H1 (cell line): ENCODE measurements around the gene SIX5. TPM values are rescaled to one million over a fixed set of nuclear protein-coding genes. Genes with fewer than 3 reads are reported as not detected.

Experiments
- CTCF ChIA-PET: fragments of 300-600 bp; sonication (Branson Sonifier 250); formaldehyde crosslinking; loops from one replicate; lab custom pipeline; 2021; ENCODE audit not compliant: partially characterized antibody; lab: Charles Lee
- POLR2A ChIA-PET: fragments of 300-600 bp; sonication (Branson Sonifier 250); formaldehyde crosslinking; loops from one replicate; lab custom pipeline; 2021; ENCODE audit warnings: inconsistent platforms; ENCODE audit not compliant: partially characterized antibody; lab: Charles Lee
- DNase-seq, 2 experiments: peaks; one replicate each; pipeline versions ENCODE4 v3.0.0 to v3.0.0-alpha.2; 2010 to 2022; ENCODE audit warnings: low spot score in 2 of 2, low read depth in 1 of 2, mixed read lengths in 1 of 2
- FAIRE-seq: peaks from 2 replicates; lab custom pipeline; 2011; peaks lifted over from hg19 to GRCh38; lab: Jason Lieb, UNC
- H2AFZ ChIP-seq: 2 replicates; pipeline ENCODE4 v1.8.1; 2012; ENCODE audit warnings: low read length, inconsistent platforms
- H2AK5ac ChIP-seq: 2 replicates; pipeline ENCODE4 v1.6.1; 2013; ENCODE audit warnings: low read depth, low read length
- H2BK120ac ChIP-seq: replicated peaks from 2 replicates; pipeline ENCODE3; 2013; ENCODE audit warnings: low read depth, low read length, inconsistent platforms
- H2BK12ac ChIP-seq: 2 replicates; pipeline ENCODE4 v1.6.1; 2013; ENCODE audit warnings: low read depth, low read length
- H2BK15ac ChIP-seq: 2 replicates; pipeline ENCODE4 v1.6.1; 2013; ENCODE audit warnings: low read length
- H2BK20ac ChIP-seq: 2 replicates; pipeline ENCODE4 v1.6.1; 2013; ENCODE audit warnings: low read length
- H2BK5ac ChIP-seq: 2 replicates; pipeline ENCODE4 v1.6.1; 2013; ENCODE audit warnings: low read depth, low read length
- H3K14ac ChIP-seq: 2 replicates; pipeline ENCODE4 v1.6.1; 2013; ENCODE audit warnings: inconsistent platforms; ENCODE audit not compliant: insufficient read length
- H3K18ac ChIP-seq: 2 replicates; pipeline ENCODE4 v1.6.1; 2013; ENCODE audit warnings: low read length; ENCODE audit errors: extremely low read depth
- H3K23ac ChIP-seq: 2 replicates; pipeline ENCODE4 v1.6.1; 2013; ENCODE audit warnings: inconsistent platforms; ENCODE audit not compliant: insufficient read length
- H3K23me2 ChIP-seq: 2 replicates; pipeline ENCODE4 v1.6.1; 2013; ENCODE audit warnings: low read depth, low read length
- H3K27ac ChIP-seq: 2 replicates; pipeline ENCODE4 v1.6.1; 2011; ENCODE audit warnings: low read depth, low read length, inconsistent platforms
- H3K27me3 ChIP-seq, 4 experiments: replicated peaks in 1 of 4; 1 replicate in 1 of 4; 2 replicates in 3 of 4; pipeline versions ENCODE4 v1.6.1 to v1.8.1; 2011 to 2013; ENCODE audit warnings: low read length in 3 of 4, mild to moderate bottlenecking in 3 of 4, inconsistent platforms in 2 of 4, mixed read lengths in 2 of 4, moderate library complexity in 1 of 4; ENCODE audit not compliant: control insufficient read depth in 3 of 4, insufficient read depth in 3 of 4; ENCODE audit errors: extremely low read depth in 1 of 4
- H3K36me3 ChIP-seq, 4 experiments: 2 replicates each; pipeline versions ENCODE4 v1.6.1 to v1.8.1; 2011 to 2013; ENCODE audit warnings: mild to moderate bottlenecking in 4 of 4, low read length in 3 of 4, moderate library complexity in 2 of 4, control low read depth in 1 of 4, inconsistent platforms in 1 of 4; ENCODE audit not compliant: insufficient read depth in 4 of 4, control insufficient read depth in 2 of 4
- H3K4ac ChIP-seq: replicated peaks from 2 replicates; pipeline ENCODE3; 2013; ENCODE audit warnings: low read length, low read depth, mixed read lengths, inconsistent platforms; ENCODE audit not compliant: insufficient read length
- H3K4me1 ChIP-seq, 4 experiments: replicated peaks in 1 of 4; 1 replicate in 1 of 4; 2 replicates in 3 of 4; pipeline versions ENCODE4 v1.6.1 to v1.8.1; 2011 to 2013; ENCODE audit warnings: low read length in 3 of 4, inconsistent platforms in 2 of 4, mixed read lengths in 1 of 4; ENCODE audit not compliant: insufficient read depth in 4 of 4, control insufficient read depth in 3 of 4
- H3K4me2 ChIP-seq, 2 experiments: 2 replicates each; pipeline versions ENCODE4 v1.6.1 to v1.8.1; 2011 to 2013; ENCODE audit warnings: low read depth in 2 of 2, low read length in 2 of 2, control low read depth in 1 of 2, inconsistent platforms in 1 of 2, mild to moderate bottlenecking in 1 of 2; ENCODE audit not compliant: insufficient read depth in 1 of 2
- H3K4me3 ChIP-seq, 4 experiments: fragments of 200-600, 300-600 bp in 1 of 4; sonication (generic), shearing (Covaris generic), sonication (Bioruptor Twin) in 1 of 4; 2 replicates each; pipeline versions ENCODE4 v1.5.1 to v1.8.1; 2011 to 2016; ENCODE audit warnings: low read length in 4 of 4, low read depth in 3 of 4, control low read depth in 2 of 4, inconsistent platforms in 2 of 4, mild to moderate bottlenecking in 2 of 4, mixed read lengths in 1 of 4, moderate library complexity in 1 of 4; ENCODE audit not compliant: insufficient read depth in 2 of 4; ENCODE audit errors: extremely low read depth in 1 of 4
- H3K56ac ChIP-seq: replicated peaks from 2 replicates; pipeline ENCODE3; 2013; ENCODE audit warnings: low read depth, mild to moderate bottlenecking, mixed read lengths, low read length, inconsistent platforms; ENCODE audit not compliant: insufficient read length
- H3K79me1 ChIP-seq: 2 replicates; pipeline ENCODE4 v1.6.1; 2013; ENCODE audit warnings: low read depth, low read length, control low read depth
- H3K79me2 ChIP-seq, 2 experiments: 2 replicates each; pipeline versions ENCODE4 v1.6.1 to v1.8.1; 2012 to 2013; ENCODE audit warnings: low read length in 2 of 2, mild to moderate bottlenecking in 2 of 2, inconsistent platforms in 1 of 2; ENCODE audit not compliant: insufficient read depth in 2 of 2, control insufficient read depth in 1 of 2
- H3K9ac ChIP-seq, 4 experiments: replicated peaks in 1 of 4; 1 replicate in 1 of 4; 2 replicates in 3 of 4; pipeline versions ENCODE4 v1.6.1 to v1.8.1; 2011 to 2013; ENCODE audit warnings: low read depth in 3 of 4, low read length in 3 of 4, control low read depth in 2 of 4, mild to moderate bottlenecking in 2 of 4, moderate library complexity in 2 of 4, inconsistent platforms in 1 of 4; ENCODE audit errors: extremely low read depth in 1 of 4
- H3K9me3 ChIP-seq, 2 experiments: 2 replicates each; pipeline versions ENCODE4 v1.6.1 to v1.8.1; 2012 to 2013; ENCODE audit warnings: mild to moderate bottlenecking in 2 of 2, moderate library complexity in 2 of 2, control low read depth in 1 of 2, inconsistent platforms in 1 of 2, low read depth in 1 of 2, low read length in 1 of 2, mixed read lengths in 1 of 2; ENCODE audit not compliant: insufficient read depth in 2 of 2
- H4K20me1 ChIP-seq, 2 experiments: replicated peaks in 1 of 2; 2 replicates each; pipeline versions ENCODE3 to v1.8.1; 2011 to 2013; ENCODE audit warnings: inconsistent platforms in 2 of 2, low read length in 2 of 2, mild to moderate bottlenecking in 1 of 2; ENCODE audit not compliant: insufficient read depth in 2 of 2, control insufficient read depth in 1 of 2
- H4K5ac ChIP-seq: 2 replicates; pipeline ENCODE4 v1.6.1; 2013; ENCODE audit warnings: low read length, low read depth, mixed read lengths, inconsistent platforms; ENCODE audit not compliant: insufficient read length
- H4K8ac ChIP-seq: 2 replicates; pipeline ENCODE4 v1.8.0; 2013; ENCODE audit warnings: mild to moderate bottlenecking, moderate library complexity, low read length, inconsistent platforms; ENCODE audit not compliant: insufficient read depth; ENCODE audit errors: extremely low read depth
- H4K91ac ChIP-seq: replicated peaks from 2 replicates; pipeline ENCODE3; 2013; ENCODE audit warnings: low read length, mixed read lengths, inconsistent platforms; ENCODE audit not compliant: insufficient read length
- CTCF ChIP-seq, 3 experiments: IDR thresholded peaks; 1 replicate in 2 of 3; 2 replicates in 1 of 3; pipeline versions ENCODE4 v1.5.1 to v1.6.1; 2011; ENCODE audit warnings: low read length in 3 of 3, mild to moderate bottlenecking in 3 of 3, inconsistent platforms in 2 of 3, low read depth in 1 of 3, moderate library complexity in 1 of 3; ENCODE audit not compliant: insufficient read depth in 1 of 3; ENCODE audit errors: control extremely low read depth in 1 of 3
- EP300 ChIP-seq, 2 experiments: IDR thresholded peaks; 1 replicate in 1 of 2; 2 replicates in 1 of 2; pipeline ENCODE4 v1.6.1; 2011 to 2012; ENCODE audit warnings: low read depth in 2 of 2, low read length in 2 of 2, mild to moderate bottlenecking in 2 of 2, borderline replicate concordance in 1 of 2, inconsistent platforms in 1 of 2, moderate library complexity in 1 of 2
- JUND ChIP-seq: IDR thresholded peaks from 2 replicates; pipeline ENCODE4 v1.6.1; 2011; ENCODE audit warnings: mild to moderate bottlenecking, improper control_type of control experiment, low read length
- KDM4A ChIP-seq: IDR thresholded peaks from one replicate; pipeline ENCODE4 v1.7.1; 2012; ENCODE audit warnings: low read depth, mild to moderate bottlenecking, moderate library complexity, low read length, inconsistent platforms; ENCODE audit not compliant: severe bottlenecking
- MAX ChIP-seq: IDR thresholded peaks from 2 replicates; pipeline ENCODE4 v1.6.1; 2012; ENCODE audit warnings: inconsistent platforms
- POLR2AphosphoS5 ChIP-seq: IDR thresholded peaks from 2 replicates; pipeline ENCODE4 v1.6.1; 2011; ENCODE audit warnings: low read depth, low read length
- RXRA ChIP-seq: IDR thresholded peaks from 2 replicates; pipeline ENCODE4 v1.6.1; 2011; ENCODE audit warnings: low read depth, mild to moderate bottlenecking, low read length, moderate library complexity; ENCODE audit not compliant: insufficient read depth
- SIX5 ChIP-seq: IDR thresholded peaks from 2 replicates; pipeline ENCODE4 v1.6.1; 2011; ENCODE audit warnings: mild to moderate bottlenecking, low read depth, low read length
- YY1 ChIP-seq: IDR thresholded peaks from 2 replicates; pipeline ENCODE4 v1.6.1; 2011; ENCODE audit warnings: low read depth, mild to moderate bottlenecking, low read length
- WGBS, 2 experiments: shearing (Covaris generic) in 1 of 2; methylation state at CpG; one replicate each; pipeline versions ENCODE4 v1.1.6 to v1.1.7; 2013 to 2015; ENCODE audit warnings: low lambda C conversion rate in 2 of 2, mixed read lengths in 2 of 2, inconsistent platforms in 1 of 2, low coverage in 1 of 2, missing lambda C conversion rate in 1 of 2; ENCODE audit not compliant: insufficient replicate concordance in 2 of 2, insufficient coverage in 1 of 2, insufficient read length in 1 of 2; ENCODE audit errors: extremely low coverage in 1 of 2, missing lambda C conversion rate in 1 of 2; 5-methylcytosine and 5-hydroxymethylcytosine counted together
- polyA plus RNA-seq, 7 experiments: library from polyadenylated mRNA; depleted of rRNA in 3 of 7; stranded (reverse) in 5 of 7; unstranded in 2 of 7; fragments of >200 nt in 5 of 7; fragments of 200-250 nt in 2 of 7; gene quantifications; 1 replicate in 5 of 7; 2 replicates in 1 of 7; 4 replicates in 1 of 7; pipeline versions ENCODE4 v1.2.1 to v1.2.3, GENCODE V29; 2011 to 2013; ENCODE audit warnings: missing spikeins in 2 of 7, mixed read lengths in 2 of 7
- total RNA-seq: library from RNA; stranded (reverse); fragmentation: NEBNext Ultra II Directional; extraction: Animal tissue kit (Norgen Biotek cat#: 25700); gene quantifications from 2 replicates; pipeline ENCODE4 v1.2.1, GENCODE V29; 2021

Gene SIX5
- total and polyA plus RNA-seq, 2 of the 8 experiments (the other 6 are each of a cell fraction or from before 2014, with no cell fraction given), result 20.9 to 24.2 TPM

- Histone ChIP-seq H3K4me3 (no peak overlapping the region), H3K36me3 (peaks cover 6 to 10% (median 7%) of the 10 kb centered on the region in 4 experiments; a peak in 5 of 8 replicates), H4K20me1 (peaks cover under 1 to 1% of the 10 kb centered on the region in 2 experiments), H2BK120ac (no peak overlapping the region), H3K23ac (no peak overlapping the region), H3K9ac (no peak overlapping the region), H3K4me1 (peaks cover 0 to 7% (median 5%) of the 10 kb centered on the region in 4 experiments; a peak in 4 of 7 replicates), H2BK12ac (no peak overlapping the region), H2BK5ac (no peak overlapping the region), H3K79me1 (no peaks in the 10 kb centered on the region), H2BK15ac (no peak overlapping the region), H3K27ac (no peak overlapping the region), H3K79me2 (no peaks in the 10 kb centered on the region), H2BK20ac (no peak overlapping the region), H3K56ac (no peak overlapping the region), H2AFZ (no peak overlapping the region), H3K4ac (no peak overlapping the region), H4K8ac (peak overlapping the region; percentile 35; the same call in 1 of the 2 replicates), H3K23me2 (peaks cover 23% of the 10 kb centered on the region), H4K91ac (peak overlapping the region; percentile 49), H2AK5ac (no peak overlapping the region), H4K5ac (no peak overlapping the region), H3K9me3 (no peaks in the 10 kb centered on the region), H3K27me3 (no peaks in the 10 kb centered on the region), H3K4me2 (no peak overlapping the region), H3K18ac (no peak overlapping the region), H3K14ac (no peak overlapping the region)
- CTCF ChIA-PET, result interaction anchor here (0.6 to 6.7 kb wide), 13 partner anchors 9 to 334 kb away, joined by 3 to 55 read pairs (median 4); partner anchors contain the start of genes DMPK, DMWD, MEIOSIN and RSPH6A
- POLR2A ChIA-PET, result interaction anchor here (0.9 to 16.2 kb wide), 15 partner anchors 8 to 373 kb away, joined by 3 to 284 read pairs (median 6); partner anchors contain the start of genes DMPK, FBXO46, MEIOSIN and RSPH6A
- 0 out of 2 replicates have a peak, but pooled peaks have one; percentile 17 for TF ChIP-seq POLR2AphosphoS5
- no peak for TF ChIP-seq RXRA
- no peak for TF ChIP-seq YY1
- TF ChIP-seq SIX5, result no peak
- no peak for TF ChIP-seq MAX
- no peak for TF ChIP-seq EP300 (IDR thresholded peaks at IDR 0.05; ENCODE audit: borderline replicate concordance in 1 of 2, low read depth in 2 of 2, low read length in 2 of 2)
- TF ChIP-seq JUND, result no peak
- no peak for TF ChIP-seq CTCF (IDR thresholded peaks at IDR 0.05; ENCODE audit: control extremely low read depth in 1 of 3, insufficient read depth in 1 of 3, low read depth in 1 of 3, low read length in 3 of 3)
- TF ChIP-seq KDM4A, result no peak
- DNase-seq, result no peak
- FAIRE-seq, result no peak
- 82% methylated on average over 3 of the region's 3 CpGs; no CpG with 5 or more reads in 1 of the 2 experiments for WGBS, 2 experiments
Observed at GRCh38 chr19:45772912-45773311, 3.9 kb upstream of the SIX5 start.
